Measurements from ENCODE around the gene LIN28B. TPM values are rescaled to one million over a fixed set of nuclear protein-coding genes. Genes with fewer than 3 reads are reported as not detected.
"Not testable (repeated sequence)": the region's sequence is repeated elsewhere in the genome, so short reads cannot be mapped to it uniquely, and the experiment has no call there.

LIN28B gene
- total RNA-seq, result not detected in 2 replicates

GRCh38 chr6:104956731-104957294 is at the start of gene LIN28B:
Gene LIN28B, plus strand, starts transcription at chr6:104957107. Its CDS starts 144 bp downstream, at chr6:104957251.
- DNase-seq (ENCODE audit: low read depth, low spot score), result no peak

GRCh38 chr6:104908031-104908887 is 48.6 kb upstream of the LIN28B start:
- DNase-seq (ENCODE audit: low read depth, low spot score), result no peak

- no peak for DNase-seq (ENCODE audit: low read depth, low spot score)
Observed at GRCh38 chr6:104908888-104909525, 47.9 kb upstream of the LIN28B start.

GRCh38 chr6:104921896-104922295 is 35.0 kb upstream of the LIN28B start:
- no peak for DNase-seq (ENCODE audit: low read depth, low spot score)

- DNase-seq (ENCODE audit: low read depth, low spot score), result no peak
Observed at GRCh38 chr6:104928141-104928540, 28.8 kb upstream of the LIN28B start.

GRCh38 chr6:104929353-104929752 is 27.6 kb upstream of the LIN28B start:
- no peak for DNase-seq (ENCODE audit: low read depth, low spot score)

GRCh38 chr6:104930939-104931338 is 26.0 kb upstream of the LIN28B start:
- no peak for DNase-seq (ENCODE audit: low read depth, low spot score)

GRCh38 chr6:104936766-104937535 is 20.0 kb upstream of the LIN28B start:
- DNase-seq (ENCODE audit: low read depth, low spot score), result no peak

- DNase-seq (ENCODE audit: low read depth, low spot score), result no peak
Observed at GRCh38 chr6:104940238-104940892, 16.5 kb upstream of the LIN28B start.

GRCh38 chr6:104940893-104941728 is 15.8 kb upstream of the LIN28B start:
- DNase-seq (ENCODE audit: low read depth, low spot score), result no peak

- no peak for DNase-seq (ENCODE audit: low read depth, low spot score)
Observed at GRCh38 chr6:104941729-104942091, 15.2 kb upstream of the LIN28B start.

- DNase-seq (ENCODE audit: low read depth, low spot score), result no peak
Observed at GRCh38 chr6:104943781-104944180, 13.1 kb upstream of the LIN28B start.

GRCh38 chr6:104949206-104949605 is 7.7 kb upstream of the LIN28B start:
- DNase-seq (ENCODE audit: low read depth, low spot score), result no peak

- no peak for DNase-seq (ENCODE audit: low read depth, low spot score)
Observed at GRCh38 chr6:104951677-104952076, 5.2 kb upstream of the LIN28B start.

GRCh38 chr6:104952911-104953399 is 4.0 kb upstream of the LIN28B start:
- no peak for DNase-seq (ENCODE audit: low read depth, low spot score)

- not testable (repeated sequence) for DNase-seq (ENCODE audit: low read depth, low spot score)
Observed at GRCh38 chr6:104953400-104954189, 3.3 kb upstream of the LIN28B start.

- DNase-seq (ENCODE audit: low read depth, low spot score), result no peak
Observed at GRCh38 chr6:104954190-104954797, 2.6 kb upstream of the LIN28B start.

GRCh38 chr6:104955491-104955890 is 1.4 kb upstream of the LIN28B start:
- no peak for DNase-seq (ENCODE audit: low read depth, low spot score)
